Astrocyte of the spinal cord (primary cell): ENCODE data around the gene GOLGA3.
"Not testable (repeated sequence)": the region's sequence is repeated elsewhere in the genome, so short reads cannot be mapped to it uniquely, and the experiment has no call there.

ENCODE experiments used
- DNase-seq: peaks from one replicate; pipeline ENCODE4 v3.0.0; 2011; ENCODE audit warnings: low read depth, low spot score
- H3K4me3 ChIP-seq: 2 replicates; pipeline ENCODE4 v1.5.1; 2011; ENCODE audit warnings: low read depth, mild to moderate bottlenecking, low read length, moderate library complexity
- CTCF ChIP-seq: IDR thresholded peaks from 2 replicates; pipeline ENCODE4 v1.5.1; 2012; ENCODE audit warnings: low read depth, mild to moderate bottlenecking, low read length, inconsistent platforms
- in situ Hi-C: cut with HindIII; loops from 2 replicates; pipeline ENCODE4 v1.10.0; 2017; ENCODE audit warnings: low sequenced_read_pairs

Gene GOLGA3

GRCh38 chr12:132853285-132854092 lies 24.8 kb upstream of the GOLGA3 start:
- H3K4me3 ChIP-seq = no peak overlapping the region
- DNase-seq = no peak
- TF ChIP-seq CTCF = no peak
- in situ Hi-C loops = no loop called here

- no peak for DNase-seq
- H3K4me3 ChIP-seq = no peak overlapping the region
- in situ Hi-C loops = no loop called here
- no peak for TF ChIP-seq CTCF
These were observed 23.8 kb upstream of the GOLGA3 start for GRCh38 chr12:132852496-132852895.

GRCh38 chr12:132851465-132851864 lies 22.8 kb upstream of the GOLGA3 start:
- no peak for DNase-seq
- in situ Hi-C loops = no loop called here
- no peak for TF ChIP-seq CTCF
- no peak overlapping the region for H3K4me3 ChIP-seq

- no peak for DNase-seq
- H3K4me3 ChIP-seq = no peak overlapping the region
- in situ Hi-C loops = no loop called here
- TF ChIP-seq CTCF = no peak
These were observed 21.6 kb upstream of the GOLGA3 start for GRCh38 chr12:132850291-132850690.

GRCh38 chr12:132848521-132848920 lies 19.9 kb upstream of the GOLGA3 start:
- H3K4me3 ChIP-seq = no peak overlapping the region
- in situ Hi-C loops = no loop called here
- no peak for DNase-seq
- no peak for TF ChIP-seq CTCF

- DNase-seq = no peak
- TF ChIP-seq CTCF = no peak
- H3K4me3 ChIP-seq = no peak overlapping the region
- in situ Hi-C loops = no loop called here
These were observed 19.0 kb upstream of the GOLGA3 start for GRCh38 chr12:132847363-132848356.

- in situ Hi-C loops, H3K4me3 ChIP-seq, DNase-seq: not testable (repeated sequence)
These were observed 16.0 kb upstream of the GOLGA3 start for GRCh38 chr12:132844681-132845080.
